Breast epithelium (tissue), 3 donors: ENCODE data around the gene DENND5B.

Source experiments
- CTCF ChIP-seq, 3 donors: fragments of 450-650 bp; IDR thresholded peaks; one replicate each; pipeline ENCODE4 v1.5.1; 2016 to 2017; ENCODE audit warnings: antibody characterized with exemption in 3 of 3, mild to moderate bottlenecking in 3 of 3, moderate library complexity in 3 of 3
- POLR2AphosphoS5 ChIP-seq, 3 donors: sonication (generic); formaldehyde crosslinking; IDR thresholded peaks; one replicate each; pipeline ENCODE4 v1.6.1; 2017; ENCODE audit warnings: antibody characterized with exemption in 3 of 3

- TF ChIP-seq CTCF (IDR thresholded peaks at IDR 0.05) (no peak), POLR2AphosphoS5 (IDR thresholded peaks at IDR 0.05) (no peak)
Observed at GRCh38 chr12:31585271-31585670, 5.7 kb downstream of the DENND5B start.
